SW480 (cell line): ENCODE measurements around the gene H2BW1.
"Not testable (repeated sequence)": the region's sequence is repeated elsewhere in the genome, so short reads cannot be mapped to it uniquely, and the experiment has no call there.

Source experiments
- DNase-seq: peaks from one replicate; pipeline ENCODE4 v3.0.0-alpha.2; 2016; ENCODE audit warnings: low spot score

H2BW1 gene

DNA sequence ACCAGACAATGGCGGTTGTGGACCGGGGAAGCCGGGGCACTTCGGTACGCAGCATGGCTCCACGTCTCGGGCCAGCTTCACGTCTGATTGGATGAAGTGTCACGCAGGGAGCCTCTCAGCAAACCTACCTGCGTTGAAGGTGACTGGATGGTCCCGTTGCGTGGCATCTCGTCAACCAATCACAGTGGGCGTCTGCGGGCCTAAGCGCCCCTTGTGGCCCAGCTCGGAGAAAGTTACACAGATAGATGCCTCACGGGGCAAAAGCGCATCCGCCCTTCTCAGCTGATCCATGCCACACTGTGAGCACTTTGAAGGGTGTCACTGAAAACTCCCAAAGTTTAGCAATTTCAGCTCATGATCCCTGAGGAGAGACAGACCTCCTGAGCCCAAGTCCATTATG is at the start of gene H2BW1:
TSS of gene H2BW1 (minus strand) at position 103 of the 400 bp plus-strand sequence. CDS start 132 bp downstream, outside the sequence.
- no peak for DNase-seq

GRCh38 chrX:104062636-104063035 is 49.1 kb upstream of the H2BW1 start:
- DNase-seq: not testable (repeated sequence)

GRCh38 chrX:104054956-104055355 is 41.4 kb upstream of the H2BW1 start:
- DNase-seq: not testable (repeated sequence)

- no peak for DNase-seq
Measured at GRCh38 chrX:104047171-104047570, 33.7 kb upstream of the H2BW1 start.

- no peak for DNase-seq
Measured at GRCh38 chrX:104045642-104046041, 32.1 kb upstream of the H2BW1 start.

GRCh38 chrX:104041003-104041402 is 27.5 kb upstream of the H2BW1 start:
- no peak for DNase-seq

DNA sequence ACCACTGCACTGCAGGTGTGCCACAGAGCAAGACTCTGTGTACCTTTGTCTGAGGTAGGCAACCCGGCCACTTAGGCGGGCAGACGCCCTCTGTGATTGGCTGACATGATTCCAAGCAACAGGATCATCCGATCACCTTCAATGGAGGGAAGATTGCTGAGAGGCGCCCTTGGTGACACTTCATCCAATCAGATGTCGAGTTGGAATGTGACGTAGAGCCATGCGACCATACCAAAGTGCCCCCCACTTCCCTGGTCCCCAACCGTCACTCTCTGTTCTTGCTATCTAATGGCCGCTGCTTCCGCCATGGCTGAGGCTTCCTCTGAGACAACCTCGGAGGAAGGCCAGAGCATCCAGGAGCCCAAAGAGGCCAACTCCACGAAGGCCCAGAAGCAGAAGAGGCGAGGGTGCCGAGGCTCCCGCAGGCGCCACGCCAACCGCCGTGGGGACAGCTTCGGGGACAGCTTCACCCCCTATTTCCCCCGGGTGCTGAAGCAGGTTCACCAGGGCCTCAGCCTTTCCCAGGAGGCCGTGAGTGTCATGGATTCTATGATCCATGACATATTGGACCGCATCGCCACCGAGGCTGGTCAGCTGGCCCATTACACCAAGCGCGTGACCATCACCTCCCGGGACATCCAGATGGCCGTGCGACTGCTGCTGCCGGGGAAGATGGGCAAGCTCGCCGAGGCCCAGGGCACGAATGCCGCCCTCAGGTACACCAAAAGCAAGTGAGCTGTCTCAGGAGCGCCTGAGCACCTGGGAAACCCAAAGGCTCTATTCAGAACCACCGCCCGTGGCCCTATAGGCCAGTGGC is 26.4 kb upstream of the H2BW1 start, which contains the start of gene H2BW2:
TSS of gene H2BW2 (plus strand) at position 268 of the 817 bp plus-strand sequence. CDS start at position 307, 39 bp downstream.
- no peak for DNase-seq

GRCh38 chrX:104018126-104018525 is 4.6 kb upstream of the H2BW1 start:
- no peak for DNase-seq

DNA sequence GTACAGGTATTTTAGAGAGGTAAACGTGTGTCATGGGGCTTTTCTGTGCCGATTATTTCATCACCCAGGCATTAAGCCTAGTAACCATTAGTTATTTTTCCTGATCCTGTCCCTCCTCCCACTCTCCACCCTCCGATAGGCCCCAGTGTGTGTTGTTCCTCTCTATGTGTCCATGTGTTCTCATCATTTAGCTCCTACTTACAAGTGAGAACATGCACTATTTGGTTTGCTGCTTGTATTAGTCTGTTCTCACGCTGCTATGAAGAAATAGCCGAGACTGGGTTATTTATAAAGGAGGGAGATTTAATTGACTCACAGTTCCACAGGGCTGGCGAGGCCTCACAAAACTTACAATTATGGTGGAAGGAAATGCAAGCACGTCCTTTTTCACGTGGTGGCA is 2.1 kb upstream of the H2BW1 start:
- not testable (repeated sequence) for DNase-seq

DNA sequence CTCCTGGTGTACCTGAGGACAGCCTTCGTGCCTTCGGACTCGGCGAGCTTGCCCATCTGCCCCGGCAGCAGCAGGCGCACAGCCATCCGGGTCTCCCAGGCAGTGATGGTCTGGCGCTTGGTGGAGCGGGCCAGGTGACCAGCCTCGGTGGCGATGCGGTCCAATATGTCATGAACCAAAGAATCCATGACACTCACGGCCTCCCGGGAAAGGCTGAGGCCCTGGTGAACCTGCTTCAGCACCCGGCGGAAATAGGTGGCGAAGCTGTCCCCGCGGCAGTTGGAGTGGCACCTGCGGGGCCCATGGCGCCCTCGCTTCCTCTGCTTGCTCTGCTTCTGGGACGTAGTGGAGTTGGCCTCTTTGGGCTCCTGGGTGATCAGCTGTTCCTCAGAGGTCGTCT is 350 bp downstream of the H2BW1 start:
- no peak for DNase-seq

DNA sequence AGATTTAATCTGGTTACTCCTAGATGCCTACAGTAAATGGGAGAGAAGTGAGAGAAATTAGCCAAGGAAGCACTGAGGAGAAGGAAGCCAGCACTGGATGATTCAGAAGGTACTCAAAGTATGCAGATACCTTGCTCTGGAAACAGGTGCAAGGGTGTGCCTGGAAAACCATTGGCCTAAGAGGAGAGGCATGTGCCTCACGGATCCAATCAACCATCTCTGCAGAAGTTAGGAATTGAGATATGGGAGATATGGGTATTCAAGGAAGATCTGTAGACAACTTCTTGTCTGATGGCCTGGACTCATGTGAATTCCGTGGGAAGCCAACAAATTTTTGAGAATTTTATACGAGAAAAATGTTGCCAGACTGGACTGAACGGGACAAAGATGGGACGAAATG is 4.7 kb downstream of the H2BW1 start:
- DNase-seq: no peak

- no peak for DNase-seq
Measured at GRCh38 chrX:103999234-103999633, 14.3 kb downstream of the H2BW1 start.

DNA sequence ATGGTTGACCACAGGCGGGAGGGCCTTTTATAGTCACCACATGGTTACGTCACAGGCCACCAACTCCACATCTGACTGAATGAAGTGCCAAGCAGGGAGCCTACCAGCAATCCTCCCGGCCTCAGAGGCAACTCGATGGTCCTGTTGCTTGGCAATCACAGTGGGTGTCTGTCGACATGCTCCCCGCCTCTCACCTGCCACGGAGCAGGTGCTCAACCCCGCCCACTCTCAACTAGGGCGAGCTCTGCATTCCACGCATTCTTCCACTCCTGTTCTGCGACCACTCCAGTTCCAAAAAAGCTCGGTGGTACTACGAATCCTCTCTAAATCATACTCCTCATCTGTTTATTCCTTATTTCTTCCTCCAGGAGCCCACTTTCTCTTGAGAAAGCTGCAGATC is 30.0 kb downstream of the H2BW1 start:
- DNase-seq: not testable (repeated sequence)

- not testable (repeated sequence) for DNase-seq
Measured at GRCh38 chrX:103962411-103963278, 50.9 kb downstream of the H2BW1 start, which contains the start of gene TMSB15B. TMSB15B (plus strand) TSS chrX:103962627.
